ENCODE data around the gene RPS6KA1. TPM values are rescaled to one million over a fixed set of nuclear protein-coding genes. Genes with fewer than 3 reads are reported as not detected.
"Not testable (repeated sequence)": the region's sequence is repeated elsewhere in the genome, so short reads cannot be mapped to it uniquely, and the experiment has no call there.

RPS6KA1 gene
- total and polyA plus RNA-seq, 2 of the 13 experiments (the other 11 are each of a cell fraction or from before 2014, with no cell fraction given) = 19.6 to 24.2 TPM

- 37% methylated on average over 6 of the region's 6 CpGs for WGBS (ENCODE audit: low lambda C conversion rate)
- Histone ChIP-seq H3K27ac (ENCODE audit: extremely low read length, insufficient read depth, low read length) (no peak overlapping the region), H4K20me1 (ENCODE audit: insufficient read depth, low read length) (no peaks in the 10 kb centered on the region), H3K9me3 (ENCODE audit: low read length) (no peaks in the 10 kb centered on the region), H3K36me3 (replicated peaks in 1 of 2; ENCODE audit: control insufficient read depth in 1 of 2, insufficient read depth in 2 of 2, low read length in 2 of 2) (no peaks in the 10 kb centered on the region), H3K9ac (ENCODE audit: insufficient read depth, low read depth, low read length) (no peak overlapping the region), H3K27me3 (ENCODE audit: control insufficient read depth in 1 of 2, insufficient read depth in 2 of 2, low read length in 2 of 2) (no peaks in the 10 kb centered on the region; a peak in 1 of 5 replicates), H3K79me2 (ENCODE audit: insufficient read depth, low read length) (no peaks in the 10 kb centered on the region), H3K4me1 (ENCODE audit: insufficient read depth, low read length) (no peaks in the 10 kb centered on the region), H2AFZ (ENCODE audit: low read length) (no peak overlapping the region), H3K4me2 (ENCODE audit: low read depth, low read length) (no peak overlapping the region), H3K4me3 (replicated peaks in 1 of 3; ENCODE audit: insufficient read depth in 1 of 3, low read depth in 2 of 3, low read length in 3 of 3) (no peak overlapping the region)
- CTCF ChIA-PET (ENCODE audit: low intra/inter-chr PET ratio, low total read pairs) = no interaction called here
- DNase-seq (ENCODE audit: low spot score) (no peak), FAIRE-seq (no peak), ATAC-seq (no peak)
- no peak for TF ChIP-seq NFIB (CRISPR knock-in tag; IDR thresholded peaks at IDR 0.05; ENCODE audit: borderline replicate concordance)
- no peak for TF ChIP-seq SRY (CRISPR knock-in tag; IDR thresholded peaks at IDR 0.05)
- no peak for TF ChIP-seq MIXL1 (CRISPR knock-in tag; IDR thresholded peaks at IDR 0.05)
- no peak for TF ChIP-seq MTF2 (CRISPR knock-in tag; IDR thresholded peaks at IDR 0.05; ENCODE audit: borderline replicate concordance)
- intact Hi-C loops (cut with micrococcal nuclease; ENCODE audit: unreplicated experiment) (no loop called here), in situ Hi-C loops (cut with HindIII; ENCODE audit: extremely low pct_ligation_motif_present, low pct_unique_long_range_greater_than_20kb) (no loop called here)
- BruUV-seq (replicated peaks) = no TSS peak
- POLR2A ChIA-PET = no interaction called here
These were observed 53.4 kb downstream of the RPS6KA1 start for GRCh38 chr1:26582836-26583460.

GRCh38 chr1:26583646-26584485 is 54.3 kb downstream of the RPS6KA1 start:
- Histone ChIP-seq H3K4me1 (ENCODE audit: insufficient read depth, low read length) (no peaks in the 10 kb centered on the region), H3K27ac (ENCODE audit: extremely low read length, insufficient read depth, low read length) (no peak overlapping the region), H3K79me2 (ENCODE audit: insufficient read depth, low read length) (no peaks in the 10 kb centered on the region), H4K20me1 (ENCODE audit: insufficient read depth, low read length) (no peaks in the 10 kb centered on the region), H3K9ac (ENCODE audit: insufficient read depth, low read depth, low read length) (no peak overlapping the region), H3K36me3 (replicated peaks in 1 of 2; ENCODE audit: control insufficient read depth in 1 of 2, insufficient read depth in 2 of 2, low read length in 2 of 2) (no peaks in the 10 kb centered on the region), H3K4me3 (replicated peaks in 1 of 3; ENCODE audit: insufficient read depth in 1 of 3, low read depth in 2 of 3, low read length in 3 of 3) (no peak overlapping the region), H2AFZ (ENCODE audit: low read length) (no peak overlapping the region), H3K9me3 (ENCODE audit: low read length) (peaks cover 8% of the 10 kb centered on the region), H3K4me2 (ENCODE audit: low read depth, low read length) (no peak overlapping the region), H3K27me3 (ENCODE audit: control insufficient read depth in 1 of 2, insufficient read depth in 2 of 2, low read length in 2 of 2) (no peaks in the 10 kb centered on the region; a peak in 1 of 5 replicates)
- POLR2A ChIA-PET = no interaction called here
- CTCF ChIA-PET (ENCODE audit: low intra/inter-chr PET ratio, low total read pairs) = no interaction called here
- FAIRE-seq = no peak
- BruUV-seq (replicated peaks) = no TSS peak
- no peak for DNase-seq (ENCODE audit: low spot score)
- WGBS (ENCODE audit: low lambda C conversion rate) = 32% methylated on average over 5 of the region's 5 CpGs
- intact Hi-C loops (cut with micrococcal nuclease; ENCODE audit: unreplicated experiment) (no loop called here), in situ Hi-C loops (cut with HindIII; ENCODE audit: extremely low pct_ligation_motif_present, low pct_unique_long_range_greater_than_20kb) (no loop called here)
- TF ChIP-seq ZNF343 (CRISPR knock-in tag; IDR thresholded peaks at IDR 0.05) = no peak
- TF ChIP-seq FOXO4 (CRISPR knock-in tag; conservative IDR thresholded peaks at IDR 0.05) = 0 out of 2 replicates have a peak, but pooled peaks have one; percentile 20
- TF ChIP-seq STAG1 (CRISPR knock-in tag; IDR thresholded peaks at IDR 0.05) = peak; percentile 36
- TF ChIP-seq CTCF (CRISPR knock-in tag; IDR thresholded peaks at IDR 0.05) = peak; percentile 35
- no peak; the same call in 2 of the 3 replicates for ATAC-seq

DNA sequence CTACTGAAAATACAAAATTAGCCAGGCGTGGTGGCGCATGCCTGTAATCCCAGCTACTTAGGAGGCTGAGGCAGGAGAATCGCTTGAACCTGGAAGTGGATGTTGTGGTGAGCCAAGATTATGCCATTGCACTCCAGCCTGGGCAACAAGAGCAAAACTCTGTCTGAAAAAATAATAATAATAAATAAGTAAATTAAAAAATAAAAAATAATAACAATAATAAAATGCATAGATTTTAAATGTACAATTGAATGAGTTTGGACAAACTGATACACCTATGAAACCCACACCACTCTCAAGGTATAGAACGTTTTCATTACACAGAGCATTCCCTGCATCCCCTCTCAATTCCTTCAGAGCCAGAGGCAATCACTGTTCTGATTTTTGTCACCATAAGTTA is 55.0 kb downstream of the RPS6KA1 start:
- POLR2A ChIA-PET; H3K4me3 ChIP-seq (replicated peaks in 1 of 3; ENCODE audit: insufficient read depth in 1 of 3, low read depth in 2 of 3, low read length in 3 of 3); H3K4me1 ChIP-seq (ENCODE audit: insufficient read depth, low read length); FAIRE-seq; H3K27ac ChIP-seq (ENCODE audit: extremely low read length, insufficient read depth, low read length); H3K4me2 ChIP-seq (ENCODE audit: low read depth, low read length); H3K9ac ChIP-seq (ENCODE audit: insufficient read depth, low read depth, low read length); DNase-seq (ENCODE audit: low spot score); H2AFZ ChIP-seq (ENCODE audit: low read length); H3K27me3 ChIP-seq (ENCODE audit: control insufficient read depth in 1 of 2, insufficient read depth in 2 of 2, low read length in 2 of 2); in situ Hi-C loops (cut with HindIII; ENCODE audit: extremely low pct_ligation_motif_present, low pct_unique_long_range_greater_than_20kb); H3K79me2 ChIP-seq (ENCODE audit: insufficient read depth, low read length); intact Hi-C loops (cut with micrococcal nuclease; ENCODE audit: unreplicated experiment); BruUV-seq (replicated peaks); H4K20me1 ChIP-seq (ENCODE audit: insufficient read depth, low read length); CTCF ChIA-PET (ENCODE audit: low intra/inter-chr PET ratio, low total read pairs); ATAC-seq; H3K36me3 ChIP-seq (replicated peaks in 1 of 2; ENCODE audit: control insufficient read depth in 1 of 2, insufficient read depth in 2 of 2, low read length in 2 of 2): not testable (repeated sequence)
- WGBS (ENCODE audit: low lambda C conversion rate) = 61% methylated on average over 4 of the region's 4 CpGs
- H3K9me3 ChIP-seq (ENCODE audit: low read length) = peaks cover 12% of the 10 kb centered on the region
